ENCODE data around the gene TMEM63A.

The TMEM63A gene

GRCh38 chr1:225908013-225908640, 25.9 kb upstream of the TMEM63A start:
- H3K4me3 ChIP-seq (replicated peaks; ENCODE audit: low read depth, low read length) = no peak overlapping the region
- TF ChIP-seq, protein P1, sequence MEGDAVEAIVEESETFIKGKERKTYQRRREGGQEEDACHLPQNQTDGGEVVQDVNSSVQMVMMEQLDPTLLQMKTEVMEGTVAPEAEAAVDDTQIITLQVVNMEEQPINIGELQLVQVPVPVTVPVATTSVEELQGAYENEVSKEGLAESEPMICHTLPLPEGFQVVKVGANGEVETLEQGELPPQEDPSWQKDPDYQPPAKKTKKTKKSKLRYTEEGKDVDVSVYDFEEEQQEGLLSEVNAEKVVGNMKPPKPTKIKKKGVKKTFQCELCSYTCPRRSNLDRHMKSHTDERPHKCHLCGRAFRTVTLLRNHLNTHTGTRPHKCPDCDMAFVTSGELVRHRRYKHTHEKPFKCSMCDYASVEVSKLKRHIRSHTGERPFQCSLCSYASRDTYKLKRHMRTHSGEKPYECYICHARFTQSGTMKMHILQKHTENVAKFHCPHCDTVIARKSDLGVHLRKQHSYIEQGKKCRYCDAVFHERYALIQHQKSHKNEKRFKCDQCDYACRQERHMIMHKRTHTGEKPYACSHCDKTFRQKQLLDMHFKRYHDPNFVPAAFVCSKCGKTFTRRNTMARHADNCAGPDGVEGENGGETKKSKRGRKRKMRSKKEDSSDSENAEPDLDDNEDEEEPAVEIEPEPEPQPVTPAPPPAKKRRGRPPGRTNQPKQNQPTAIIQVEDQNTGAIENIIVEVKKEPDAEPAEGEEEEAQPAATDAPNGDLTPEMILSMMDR (IDR thresholded peaks at IDR 0.05; ENCODE audit: low read length, missing control alignments) = no peak
- DNase-seq (ENCODE audit: low read depth) = no peak

DNA sequence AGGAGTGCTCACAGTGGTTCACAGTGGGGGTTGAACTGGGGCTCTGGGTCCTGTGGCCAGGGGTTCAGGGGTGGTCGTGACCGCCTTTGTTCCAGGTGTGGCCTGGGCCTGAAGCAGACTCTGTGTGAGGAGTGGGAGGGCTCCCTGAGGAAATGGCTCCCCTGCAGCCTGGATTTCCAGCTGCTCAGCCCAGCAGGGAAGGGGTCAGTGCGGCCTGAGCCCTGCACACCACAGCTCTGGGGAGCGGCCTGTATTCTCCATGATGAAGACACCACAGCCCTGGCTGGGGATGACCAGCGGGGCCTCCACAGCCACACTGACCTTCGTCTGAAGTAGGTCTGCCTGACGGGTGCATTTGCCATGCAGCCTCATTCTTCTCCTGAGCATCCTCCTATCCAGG, 25.2 kb upstream of the TMEM63A start:
- TF ChIP-seq, protein P1 (IDR thresholded peaks at IDR 0.05; ENCODE audit: low read length, missing control alignments) = no peak
- H3K4me3 ChIP-seq (replicated peaks; ENCODE audit: low read depth, low read length) = no peak overlapping the region
- no peak for DNase-seq (ENCODE audit: low read depth)

- TF ChIP-seq, protein P1 (IDR thresholded peaks at IDR 0.05; ENCODE audit: low read length, missing control alignments) = no peak
- no peak for DNase-seq (ENCODE audit: low read depth)
- H3K4me3 ChIP-seq (replicated peaks; ENCODE audit: low read depth, low read length) = no peak overlapping the region
These were observed 24.3 kb upstream of the TMEM63A start for GRCh38 chr1:225906467-225906866.

DNA sequence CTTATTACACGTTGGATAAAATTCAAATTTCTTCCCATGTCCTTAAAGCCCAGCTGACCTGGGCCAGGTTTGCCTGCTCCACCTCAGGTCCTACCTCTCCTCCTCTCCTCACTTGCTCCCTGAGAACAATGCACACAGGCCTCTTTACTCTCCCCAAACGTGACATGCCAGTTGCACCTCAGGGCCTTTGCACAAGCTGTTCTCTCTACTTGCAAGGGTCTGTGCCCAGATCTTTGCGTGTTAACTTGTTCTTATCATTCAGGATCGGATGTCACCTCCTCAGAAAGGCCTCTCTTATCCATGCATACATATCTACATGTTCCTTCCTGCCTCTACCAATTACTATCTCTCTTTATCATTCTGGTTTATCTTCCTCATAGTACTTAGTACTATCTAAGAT, 21.4 kb upstream of the TMEM63A start:
- H3K4me3 ChIP-seq (replicated peaks; ENCODE audit: low read depth, low read length) = no peak overlapping the region
- DNase-seq (ENCODE audit: low read depth) = no peak
- TF ChIP-seq, protein P1 (IDR thresholded peaks at IDR 0.05; ENCODE audit: low read length, missing control alignments) = no peak

DNA sequence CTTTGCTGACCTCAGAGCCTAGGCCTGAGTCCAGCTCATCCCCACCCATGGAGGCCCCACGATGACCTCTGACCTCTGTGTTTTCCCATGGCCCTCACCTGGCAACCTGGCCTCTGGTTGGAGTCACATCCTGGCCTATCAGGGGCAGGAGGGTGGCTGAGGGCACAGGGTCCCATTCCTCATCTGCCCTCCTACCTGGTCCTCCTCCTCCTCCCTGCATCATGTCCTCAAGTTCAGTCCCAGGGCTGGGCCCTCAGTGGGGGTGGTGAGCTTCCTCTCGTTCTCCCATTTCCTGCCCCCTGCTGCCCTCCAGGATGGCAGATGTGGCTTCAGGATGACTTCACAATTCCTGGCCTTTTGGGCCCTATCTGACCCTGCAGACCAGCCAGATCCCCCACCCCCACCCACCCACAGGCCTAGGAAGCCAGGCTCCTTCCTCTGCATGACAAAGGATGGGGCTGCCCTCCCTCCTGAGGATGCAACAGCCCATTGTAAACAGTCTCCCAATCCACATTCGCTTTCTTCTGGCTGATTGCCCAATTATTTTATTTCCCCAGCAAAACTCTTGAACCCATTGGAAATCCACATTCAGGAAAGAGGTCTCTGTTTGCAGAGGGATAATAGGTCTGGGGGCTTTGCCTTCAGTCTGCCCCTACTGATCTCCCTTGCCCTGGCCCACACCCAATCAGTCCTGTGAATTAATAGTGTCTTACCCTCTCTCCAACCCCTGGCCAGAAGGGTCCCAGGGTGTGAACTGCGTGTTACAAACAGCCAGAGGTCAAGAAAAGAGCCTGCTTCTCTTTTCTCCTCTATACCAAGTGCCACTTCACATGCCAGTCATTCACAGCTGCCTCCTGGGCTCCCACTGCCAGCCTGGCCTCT, 17.1 kb upstream of the TMEM63A start:
- H3K4me3 ChIP-seq (replicated peaks; ENCODE audit: low read depth, low read length) = no peak overlapping the region
- TF ChIP-seq, protein P1 (IDR thresholded peaks at IDR 0.05; ENCODE audit: low read length, missing control alignments) = no peak
- no peak for DNase-seq (ENCODE audit: low read depth)

GRCh38 chr1:225897595-225898514, 15.7 kb upstream of the TMEM63A start:
- DNase-seq (ENCODE audit: low read depth) = no peak
- no peak overlapping the region for H3K4me3 ChIP-seq (replicated peaks; ENCODE audit: low read depth, low read length)
- TF ChIP-seq, protein P1 (IDR thresholded peaks at IDR 0.05; ENCODE audit: low read length, missing control alignments) = no peak

Data from fibroblast of pulmonary artery (primary cell).